ENCODE data around the gene MAPK6.
A peak's percentile ranks its signal among the peaks of the same experiment; 100 is the strongest.
"Not testable (repeated sequence)": the region's sequence is repeated elsewhere in the genome, so short reads cannot be mapped to it uniquely, and the experiment has no call there.

The MAPK6 gene

DNA sequence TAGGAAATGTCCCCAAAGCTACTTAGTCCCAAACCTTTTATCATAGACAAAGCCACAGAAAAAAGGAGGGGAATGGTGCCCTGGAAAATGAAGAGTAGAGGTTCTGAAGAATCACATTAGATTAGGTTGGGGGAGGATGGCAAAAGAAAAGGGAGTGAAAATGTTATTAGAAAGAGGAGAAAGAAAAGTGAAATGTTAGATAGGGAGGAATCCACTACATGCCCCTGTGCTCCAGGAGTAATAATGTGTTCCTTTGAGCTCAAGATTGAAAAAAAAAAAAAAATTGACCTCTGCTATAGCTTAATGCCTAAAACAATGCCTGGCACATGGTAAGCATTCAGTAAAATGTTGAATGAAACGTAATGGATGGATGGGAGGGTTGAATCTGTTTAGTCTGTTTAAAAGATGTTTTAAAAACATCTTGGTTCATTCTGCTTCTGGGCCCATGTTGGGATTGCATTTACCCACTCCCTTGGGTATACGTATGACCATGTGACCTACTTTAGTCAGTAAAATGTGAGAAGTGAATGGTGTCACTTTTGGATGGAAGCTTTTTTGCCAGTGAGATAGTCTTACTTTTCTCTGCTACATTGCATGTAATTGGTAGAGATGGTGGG is 19.0 kb downstream of the MAPK6 start:
- no peak overlapping the region for H3K27ac ChIP-seq
- no peak for TF ChIP-seq ZFX (IDR thresholded peaks at IDR 0.05)
- TF ChIP-seq, protein P1, sequence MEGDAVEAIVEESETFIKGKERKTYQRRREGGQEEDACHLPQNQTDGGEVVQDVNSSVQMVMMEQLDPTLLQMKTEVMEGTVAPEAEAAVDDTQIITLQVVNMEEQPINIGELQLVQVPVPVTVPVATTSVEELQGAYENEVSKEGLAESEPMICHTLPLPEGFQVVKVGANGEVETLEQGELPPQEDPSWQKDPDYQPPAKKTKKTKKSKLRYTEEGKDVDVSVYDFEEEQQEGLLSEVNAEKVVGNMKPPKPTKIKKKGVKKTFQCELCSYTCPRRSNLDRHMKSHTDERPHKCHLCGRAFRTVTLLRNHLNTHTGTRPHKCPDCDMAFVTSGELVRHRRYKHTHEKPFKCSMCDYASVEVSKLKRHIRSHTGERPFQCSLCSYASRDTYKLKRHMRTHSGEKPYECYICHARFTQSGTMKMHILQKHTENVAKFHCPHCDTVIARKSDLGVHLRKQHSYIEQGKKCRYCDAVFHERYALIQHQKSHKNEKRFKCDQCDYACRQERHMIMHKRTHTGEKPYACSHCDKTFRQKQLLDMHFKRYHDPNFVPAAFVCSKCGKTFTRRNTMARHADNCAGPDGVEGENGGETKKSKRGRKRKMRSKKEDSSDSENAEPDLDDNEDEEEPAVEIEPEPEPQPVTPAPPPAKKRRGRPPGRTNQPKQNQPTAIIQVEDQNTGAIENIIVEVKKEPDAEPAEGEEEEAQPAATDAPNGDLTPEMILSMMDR (conservative IDR thresholded peaks at IDR 0.05), result no peak

DNA sequence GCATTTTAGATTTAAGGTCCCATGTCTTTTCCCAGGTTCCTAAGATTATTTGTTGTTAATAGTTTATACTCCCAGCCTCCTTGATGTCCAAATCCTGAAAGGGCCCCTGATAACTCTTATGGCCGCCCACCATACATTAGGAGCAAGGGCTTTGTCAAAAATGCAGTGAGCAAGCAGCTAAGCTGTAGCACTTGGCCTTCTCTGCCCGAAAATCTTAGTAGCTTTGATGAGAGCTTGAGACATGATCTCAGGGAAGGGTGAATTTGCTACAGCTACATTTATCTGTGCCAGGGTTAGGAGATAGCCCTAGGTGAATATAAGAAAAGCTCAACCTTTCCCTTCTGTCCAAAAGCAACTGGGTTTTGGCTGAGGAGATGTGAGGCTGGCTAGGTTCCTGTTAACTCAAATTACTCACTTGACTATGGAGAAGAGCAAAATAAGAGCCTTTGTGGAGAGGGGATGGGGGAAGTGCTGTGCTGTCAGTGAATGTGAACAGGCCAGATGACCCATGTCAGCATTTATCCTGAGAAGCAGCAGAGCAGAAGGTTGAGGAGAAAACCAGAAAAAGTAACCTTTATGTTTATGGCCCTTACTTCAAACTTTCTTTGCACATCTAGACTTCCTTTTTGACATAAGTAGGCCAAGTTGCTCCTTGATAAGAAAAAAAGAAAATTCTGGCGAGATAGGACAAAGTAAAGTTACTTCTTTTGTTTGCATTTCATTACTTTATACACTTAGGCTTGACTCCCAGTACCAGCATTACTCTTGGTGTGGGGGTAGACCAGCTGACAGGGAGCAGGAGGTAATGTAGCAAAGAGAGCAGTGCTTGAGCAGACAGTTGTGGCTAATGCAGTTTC is 21.1 kb downstream of the MAPK6 start:
- TF ChIP-seq, protein P1 (conservative IDR thresholded peaks at IDR 0.05), result no peak
- no peak for TF ChIP-seq ZFX (IDR thresholded peaks at IDR 0.05)
- H3K27ac ChIP-seq, result peak overlapping the region; percentile 7; the same call in 1 of the 2 replicates

DNA sequence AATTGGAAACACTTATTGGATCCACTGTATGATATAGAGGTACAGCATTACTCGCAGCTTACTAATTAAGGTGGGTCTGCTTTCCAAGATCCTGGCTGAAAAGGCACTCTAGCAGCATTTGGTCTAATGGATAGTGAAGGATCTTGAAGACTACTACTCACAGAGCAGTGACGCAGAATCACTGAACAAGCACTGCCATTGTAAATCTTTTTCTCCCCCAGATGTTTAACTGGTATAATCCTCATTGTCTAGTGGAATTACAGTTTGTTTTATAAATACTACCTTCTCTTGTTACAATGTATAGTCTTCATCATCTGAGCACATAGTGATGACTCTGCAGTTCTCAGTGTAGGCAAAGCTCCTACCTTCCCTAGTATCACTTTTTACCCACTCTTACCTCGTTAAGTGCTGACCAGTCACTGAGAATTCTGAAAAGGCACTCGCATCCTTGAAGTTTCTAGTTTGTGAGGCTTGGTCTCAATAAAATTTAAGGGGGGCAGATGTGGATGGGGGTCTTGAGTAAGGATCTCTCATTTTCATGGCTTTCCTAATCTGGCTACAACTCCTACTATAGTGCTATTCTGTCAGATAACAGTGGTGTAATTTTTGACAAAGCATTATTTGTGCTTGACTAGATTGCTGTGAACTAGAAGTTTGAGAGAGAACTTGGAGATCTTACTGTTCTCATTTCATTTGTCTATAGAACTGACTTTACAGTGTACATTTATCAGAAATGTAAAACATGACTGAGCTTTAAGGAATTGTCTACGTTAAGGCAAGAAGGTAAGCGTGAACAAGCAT is 23.2 kb downstream of the MAPK6 start:
- TF ChIP-seq, protein P1 (conservative IDR thresholded peaks at IDR 0.05), result no peak
- TF ChIP-seq ZFX (IDR thresholded peaks at IDR 0.05), result no peak
- no peak overlapping the region for H3K27ac ChIP-seq

DNA sequence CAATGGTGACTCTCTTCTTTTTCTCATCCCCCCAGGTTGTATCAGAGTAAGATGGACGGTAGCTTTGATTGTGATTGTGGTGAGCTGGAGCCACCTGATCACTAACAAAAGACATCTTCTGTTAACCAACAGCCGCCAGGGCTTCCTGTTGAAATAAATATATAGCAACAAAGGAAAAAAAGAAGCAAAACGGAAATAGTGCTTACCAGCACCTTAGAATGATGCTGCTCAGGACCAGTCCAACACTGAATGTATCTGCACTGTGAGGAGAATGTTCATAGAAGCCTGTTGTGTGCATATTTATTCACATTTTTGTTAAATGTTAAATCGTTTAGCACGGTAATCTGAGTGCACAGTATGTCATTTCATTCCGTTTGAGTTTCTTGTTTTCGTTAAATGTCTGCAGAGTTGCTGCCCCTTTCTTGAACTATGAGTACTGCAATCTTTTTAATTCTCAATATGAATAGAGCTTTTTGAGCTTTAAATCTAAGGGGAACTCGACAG is 26.8 kb downstream of the MAPK6 start:
- H3K27ac ChIP-seq, result not testable (repeated sequence)

DNA sequence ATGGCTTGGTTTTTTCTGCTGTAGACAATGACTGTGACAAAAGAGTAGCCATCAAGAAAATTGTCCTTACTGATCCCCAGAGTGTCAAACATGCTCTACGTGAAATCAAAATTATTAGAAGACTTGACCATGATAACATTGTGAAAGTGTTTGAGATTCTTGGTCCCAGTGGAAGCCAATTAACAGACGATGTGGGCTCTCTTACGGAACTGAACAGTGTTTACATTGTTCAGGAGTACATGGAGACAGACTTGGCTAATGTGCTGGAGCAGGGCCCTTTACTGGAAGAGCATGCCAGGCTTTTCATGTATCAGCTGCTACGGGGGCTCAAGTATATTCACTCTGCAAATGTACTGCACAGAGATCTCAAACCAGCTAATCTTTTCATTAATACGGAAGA is 27.5 kb downstream of the MAPK6 start:
- not testable (repeated sequence) for H3K27ac ChIP-seq

DNA sequence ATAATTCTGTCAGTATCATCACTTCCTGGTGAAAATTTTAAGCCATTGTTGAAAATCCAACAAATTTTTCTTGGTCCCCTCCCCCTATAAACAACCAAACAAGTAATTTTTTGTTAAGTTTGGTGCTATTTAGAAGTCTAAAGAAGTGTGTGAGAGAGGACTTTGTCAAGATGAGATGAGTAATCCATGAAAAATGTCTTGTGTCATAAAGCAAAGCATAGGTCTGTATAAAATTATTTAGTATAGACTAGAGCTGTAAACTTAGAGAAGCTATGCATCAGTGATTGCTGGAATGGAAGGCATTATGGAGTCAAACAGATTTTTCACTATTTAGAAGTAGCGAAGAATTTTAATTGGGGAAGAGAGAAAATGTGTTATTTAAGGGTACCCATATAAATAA is 31.4 kb downstream of the MAPK6 start:
- no peak overlapping the region for H3K27ac ChIP-seq
- no peak for TF ChIP-seq ZFX (IDR thresholded peaks at IDR 0.05)
- TF ChIP-seq, protein P1 (conservative IDR thresholded peaks at IDR 0.05), result no peak

DNA sequence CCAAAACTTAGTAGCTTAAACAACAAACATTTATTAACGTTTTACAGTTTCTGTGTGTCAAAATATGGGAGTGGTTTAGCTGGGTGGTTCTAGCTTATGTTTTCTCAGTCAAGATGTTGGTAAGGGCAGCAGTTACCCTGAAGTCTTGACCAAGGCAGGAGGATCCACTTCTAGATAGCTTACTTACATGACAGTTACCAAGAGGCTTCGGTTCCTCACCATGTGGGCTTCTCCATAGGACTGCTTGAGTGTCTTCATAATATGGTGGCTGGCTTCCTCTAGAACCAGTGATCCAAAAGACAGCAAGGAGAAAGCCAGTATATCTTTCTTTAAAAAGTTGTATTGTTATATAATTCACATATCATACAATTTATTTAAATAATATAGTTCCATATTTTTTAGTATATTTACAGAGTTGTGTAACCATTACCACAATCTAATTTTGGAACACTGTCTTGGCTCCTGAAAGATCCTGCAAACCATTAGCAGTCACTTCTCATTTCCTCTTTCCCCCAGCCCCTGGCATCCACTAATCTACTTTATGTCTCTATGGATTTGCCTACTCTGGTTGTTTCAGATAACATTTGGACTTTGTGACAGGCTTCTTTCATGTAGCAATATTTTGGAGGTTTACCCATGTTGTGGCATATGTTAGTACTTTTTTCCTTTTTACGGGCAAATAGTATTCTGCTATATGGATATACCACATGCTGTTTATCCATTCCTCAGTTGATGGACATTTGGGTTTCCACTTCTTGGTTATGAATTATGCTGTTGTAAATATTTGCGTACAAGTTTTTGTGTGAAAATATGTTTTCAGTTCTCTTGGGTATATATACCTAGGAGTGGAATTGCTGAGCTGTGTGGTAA is 33.3 kb downstream of the MAPK6 start:
- H3K27ac ChIP-seq, result no peak overlapping the region
- TF ChIP-seq ZFX (IDR thresholded peaks at IDR 0.05), result no peak
- TF ChIP-seq, protein P1 (conservative IDR thresholded peaks at IDR 0.05), result no peak
